HS-27A (cell line): Measurements from ENCODE around the gene PODXL2.
"Not testable (repeated sequence)": the region's sequence is repeated elsewhere in the genome, so short reads cannot be mapped to it uniquely, and the experiment has no call there.

Experiments
- DNase-seq: peaks from one replicate; pipeline ENCODE4 v3.0.0-alpha.2; 2012; ENCODE audit warnings: low read depth, missing footprints

The PODXL2 gene

DNA sequence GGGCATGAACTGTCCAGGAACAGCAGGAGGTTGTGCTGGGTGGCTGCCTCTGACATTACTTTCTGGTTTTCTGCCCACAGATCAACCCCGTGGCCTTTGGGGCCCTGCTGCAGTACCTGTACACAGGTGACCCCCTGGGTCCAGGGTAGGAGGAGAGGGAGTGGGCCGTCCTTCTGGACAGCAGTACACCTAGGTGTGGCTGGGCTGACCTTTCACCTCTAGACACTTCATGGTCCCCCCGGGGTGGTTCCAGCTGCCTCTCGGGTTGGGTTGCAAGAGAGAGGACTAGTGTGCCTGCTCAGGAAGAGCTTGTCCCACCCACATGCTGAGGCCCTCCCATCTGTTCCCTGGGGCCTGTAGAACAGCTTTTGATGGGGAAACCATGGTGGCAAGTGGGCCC lies 47.5 kb downstream of the PODXL2 start:
- no peak for DNase-seq

DNA sequence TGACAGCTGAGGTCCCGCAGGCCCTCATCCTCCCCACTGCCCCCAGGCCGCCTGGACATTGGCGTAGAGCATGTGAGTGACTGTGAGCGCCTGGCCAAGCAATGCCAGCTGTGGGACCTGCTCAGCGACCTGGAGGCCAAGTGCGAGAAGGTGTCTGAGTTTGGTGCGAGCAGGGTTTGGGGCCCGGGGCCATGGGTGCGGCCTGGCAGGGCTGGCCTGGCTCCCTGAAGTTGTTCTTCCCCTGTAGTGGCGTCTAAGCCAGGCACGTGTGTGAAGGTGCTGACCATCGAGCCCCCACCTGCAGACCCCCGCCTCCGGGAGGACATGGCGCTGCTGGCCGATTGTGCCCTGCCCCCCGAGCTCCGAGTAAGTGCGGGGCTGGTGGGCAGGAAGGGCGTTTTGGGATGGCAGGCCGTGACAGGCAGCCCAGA lies 48.0 kb downstream of the PODXL2 start:
- no peak for DNase-seq

DNA sequence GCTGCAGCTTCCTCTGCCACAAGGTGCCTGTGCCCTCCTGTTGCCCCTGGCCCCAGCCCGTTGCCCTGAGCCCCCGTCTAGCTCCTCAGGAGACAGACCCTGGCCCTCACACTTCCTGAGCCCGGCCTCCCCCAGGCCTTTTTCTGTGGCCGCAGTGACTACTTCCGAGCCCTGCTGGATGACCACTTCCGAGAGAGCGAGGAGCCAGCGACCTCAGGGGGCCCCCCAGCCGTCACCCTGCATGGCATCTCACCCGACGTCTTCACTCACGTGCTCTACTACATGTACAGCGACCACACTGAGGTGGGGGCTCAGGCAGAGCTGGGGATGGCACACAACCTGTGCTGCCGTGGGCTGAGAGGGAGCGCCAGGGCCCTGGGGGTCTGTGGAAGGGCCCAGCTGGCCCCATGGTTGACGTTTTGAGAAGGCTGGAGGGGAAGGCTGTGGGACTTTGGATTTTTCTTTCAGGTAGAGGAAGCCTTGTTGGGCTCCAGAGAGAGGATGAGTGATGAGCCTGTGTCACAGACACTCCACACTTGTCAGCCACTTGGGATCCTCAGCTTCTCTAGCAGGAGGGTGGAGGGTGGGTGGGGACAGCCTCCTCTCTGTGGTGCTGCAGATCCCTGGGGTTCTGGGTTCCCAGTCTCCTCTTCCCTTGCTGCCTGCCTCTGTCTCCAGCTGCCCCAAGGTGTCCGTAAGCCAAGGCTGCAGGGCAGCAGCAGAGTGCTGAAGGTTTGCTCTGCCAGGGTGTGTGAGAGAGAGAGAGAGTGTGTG lies 48.7 kb downstream of the PODXL2 start:
- DNase-seq, result no peak

DNA sequence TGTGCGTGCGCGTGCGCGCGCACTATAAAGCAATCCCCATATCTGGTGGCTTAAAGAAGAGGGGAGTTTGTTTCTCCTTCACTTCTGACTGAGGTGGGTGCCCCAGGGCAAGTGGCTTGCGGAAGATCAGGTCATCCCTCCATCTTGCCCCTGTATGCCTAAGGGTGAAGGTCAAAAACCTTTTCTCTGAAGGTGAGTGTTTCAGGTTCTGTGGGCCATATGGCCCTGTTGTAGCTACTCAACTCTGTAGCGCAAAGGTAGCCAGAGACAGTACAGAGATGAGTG lies 49.3 kb downstream of the PODXL2 start:
- no peak for DNase-seq

DNA sequence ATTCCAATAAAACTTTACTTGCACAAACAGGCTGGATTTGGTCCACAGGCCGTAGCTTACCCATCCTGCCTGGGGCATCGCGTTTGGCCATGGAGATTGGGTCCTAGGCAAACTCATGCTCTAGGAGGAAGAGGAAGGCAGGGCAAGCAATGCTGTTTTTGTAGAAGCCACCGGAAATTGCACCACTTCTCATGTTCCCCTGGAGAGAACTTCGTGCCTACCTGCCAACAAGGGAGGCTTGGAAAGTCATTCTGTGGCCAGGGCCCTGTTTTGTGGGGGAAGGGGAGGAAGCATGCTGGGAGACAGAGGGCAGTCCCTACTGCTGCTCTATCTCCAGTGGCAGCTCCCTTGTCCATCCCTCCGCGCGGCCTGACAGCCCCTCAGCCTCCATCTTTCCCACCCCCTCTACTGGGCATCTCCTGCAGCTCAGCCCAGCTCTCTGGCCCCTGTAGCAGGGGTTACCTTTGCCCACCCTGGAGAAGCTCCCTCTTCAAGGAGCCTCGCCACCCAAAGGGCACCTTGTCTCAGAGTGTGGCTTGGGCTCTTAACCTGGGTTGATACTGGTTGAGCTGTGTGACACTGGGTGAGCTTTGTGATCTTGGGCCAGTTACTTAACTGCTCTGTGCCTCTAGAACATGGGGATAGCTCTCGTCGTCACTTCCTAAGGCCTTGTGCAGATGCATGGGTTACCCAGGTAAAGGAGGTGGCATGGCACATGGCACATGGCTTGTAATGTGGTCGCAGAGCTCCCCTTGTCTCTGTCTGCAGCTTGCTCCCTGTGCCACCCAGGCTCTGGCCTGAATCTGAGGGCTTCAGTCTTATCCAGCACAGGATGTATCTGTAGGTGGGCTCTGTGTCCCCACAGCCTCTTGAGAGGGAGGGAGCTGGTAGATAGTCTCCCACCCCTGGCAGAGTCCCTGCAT lies 49.9 kb downstream of the PODXL2 start:
- DNase-seq, result no peak

DNA sequence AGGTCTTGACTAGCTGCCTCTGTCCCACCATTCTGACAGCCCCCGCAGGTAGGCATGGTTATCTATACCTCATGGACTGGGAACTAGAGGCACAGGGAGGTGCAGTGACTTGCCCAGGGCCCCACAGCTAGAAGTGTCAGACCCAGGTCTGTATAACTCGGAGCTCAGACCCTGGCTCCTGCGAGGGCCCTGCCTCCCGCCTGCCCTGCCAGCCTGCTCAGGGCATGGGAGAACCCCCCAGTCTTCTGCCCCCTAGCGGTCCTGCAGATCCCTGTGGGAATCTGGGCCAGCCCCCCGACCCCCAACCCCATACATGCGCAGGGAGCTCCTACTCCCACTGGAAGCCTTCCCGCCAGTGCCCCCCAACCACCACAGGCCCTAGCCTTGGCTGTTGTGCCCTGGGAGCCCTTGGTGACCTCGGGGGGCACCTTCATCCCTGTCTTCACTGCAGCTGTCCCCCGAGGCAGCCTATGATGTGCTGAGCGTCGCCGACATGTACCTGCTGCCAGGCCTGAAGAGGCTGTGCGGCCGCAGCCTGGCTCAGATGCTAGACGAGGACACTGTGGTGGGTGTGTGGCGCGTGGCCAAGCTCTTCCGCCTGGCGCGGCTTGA lies 50.7 kb downstream of the PODXL2 start:
- DNase-seq, result no peak

DNA sequence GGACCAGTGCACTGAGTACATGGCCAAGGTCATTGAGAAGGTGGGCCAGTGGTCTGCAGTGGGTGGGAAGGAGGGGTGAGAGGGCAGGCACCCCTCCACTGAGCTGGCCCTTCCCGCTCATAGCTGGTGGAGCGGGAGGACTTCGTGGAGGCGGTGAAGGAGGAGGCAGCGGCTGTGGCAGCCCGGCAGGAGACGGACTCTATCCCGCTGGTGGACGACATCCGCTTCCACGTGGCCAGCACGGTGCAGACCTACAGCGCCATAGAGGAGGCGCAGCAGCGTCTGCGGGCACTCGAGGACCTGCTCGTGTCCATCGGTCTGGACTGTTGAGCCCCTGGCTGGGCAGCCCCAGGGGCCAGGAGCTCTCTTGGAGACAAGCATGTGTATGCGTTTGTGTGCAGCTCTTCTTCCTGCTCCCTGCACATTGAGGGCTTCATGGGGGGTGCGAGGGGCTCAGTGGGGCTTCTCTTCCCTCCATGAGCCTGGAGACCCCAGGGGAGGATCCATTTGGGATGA lies 51.2 kb downstream of the PODXL2 start:
- DNase-seq, result no peak

DNA sequence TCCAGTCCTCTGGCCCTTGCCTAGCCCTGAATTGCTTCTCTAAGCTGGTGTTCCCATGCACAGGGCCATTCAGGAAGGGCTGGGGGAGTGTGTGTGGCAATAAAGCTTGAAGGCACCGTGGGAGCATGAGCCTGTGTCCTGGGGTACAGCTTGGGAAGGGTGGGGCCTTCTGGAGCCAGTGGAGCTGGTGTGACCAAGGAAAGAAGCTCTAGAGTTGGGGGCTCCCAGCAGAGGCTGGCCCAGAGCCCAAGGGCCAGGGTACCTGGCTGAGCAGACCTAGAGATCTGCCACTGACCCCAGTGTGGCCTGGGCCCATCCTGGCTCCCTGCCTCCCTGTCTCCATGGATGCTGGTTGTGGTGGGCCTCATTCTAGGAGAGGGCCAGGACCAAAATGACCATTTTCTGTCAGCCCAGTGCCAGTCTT lies 51.8 kb downstream of the PODXL2 start:
- no peak for DNase-seq

DNA sequence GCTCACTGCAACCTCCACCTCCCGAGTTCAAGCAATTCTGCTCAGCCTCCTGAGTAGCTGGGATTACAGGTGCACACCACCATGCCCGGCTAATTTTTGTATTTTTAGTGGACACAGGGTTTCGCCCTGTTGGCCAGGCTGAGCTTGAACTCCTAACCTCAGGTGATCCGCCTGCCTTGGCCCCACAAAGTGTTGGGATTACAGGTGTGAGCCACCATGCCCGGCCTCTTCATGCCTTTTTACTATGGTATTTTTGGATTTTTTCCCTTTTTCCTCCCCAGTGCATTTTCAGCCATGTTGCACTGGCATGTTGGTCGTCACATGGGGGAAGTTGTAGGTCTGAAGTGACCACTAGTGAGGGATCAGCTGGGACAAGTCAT lies 53.2 kb downstream of the PODXL2 start:
- not testable (repeated sequence) for DNase-seq

DNA sequence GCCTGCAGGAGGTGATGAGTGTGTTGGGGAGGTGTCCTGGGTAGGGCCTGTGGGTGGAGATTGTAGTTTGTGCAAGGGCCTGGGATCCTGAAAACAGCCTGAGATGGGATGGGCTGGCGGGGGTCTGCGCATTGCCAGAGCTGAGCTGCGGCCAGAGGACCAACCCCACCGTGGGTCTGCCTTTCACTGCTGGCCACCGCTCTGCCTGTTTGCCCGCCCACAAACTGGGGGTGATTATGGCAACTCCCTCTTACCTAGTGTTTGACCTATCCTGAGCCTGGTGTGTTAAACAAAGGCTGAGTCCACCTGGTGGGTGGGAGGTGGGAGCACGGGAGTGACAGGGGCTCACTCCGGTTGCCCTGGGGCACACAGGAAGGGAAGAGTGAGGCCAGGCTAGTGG lies 53.6 kb downstream of the PODXL2 start:
- DNase-seq, result no peak

DNA sequence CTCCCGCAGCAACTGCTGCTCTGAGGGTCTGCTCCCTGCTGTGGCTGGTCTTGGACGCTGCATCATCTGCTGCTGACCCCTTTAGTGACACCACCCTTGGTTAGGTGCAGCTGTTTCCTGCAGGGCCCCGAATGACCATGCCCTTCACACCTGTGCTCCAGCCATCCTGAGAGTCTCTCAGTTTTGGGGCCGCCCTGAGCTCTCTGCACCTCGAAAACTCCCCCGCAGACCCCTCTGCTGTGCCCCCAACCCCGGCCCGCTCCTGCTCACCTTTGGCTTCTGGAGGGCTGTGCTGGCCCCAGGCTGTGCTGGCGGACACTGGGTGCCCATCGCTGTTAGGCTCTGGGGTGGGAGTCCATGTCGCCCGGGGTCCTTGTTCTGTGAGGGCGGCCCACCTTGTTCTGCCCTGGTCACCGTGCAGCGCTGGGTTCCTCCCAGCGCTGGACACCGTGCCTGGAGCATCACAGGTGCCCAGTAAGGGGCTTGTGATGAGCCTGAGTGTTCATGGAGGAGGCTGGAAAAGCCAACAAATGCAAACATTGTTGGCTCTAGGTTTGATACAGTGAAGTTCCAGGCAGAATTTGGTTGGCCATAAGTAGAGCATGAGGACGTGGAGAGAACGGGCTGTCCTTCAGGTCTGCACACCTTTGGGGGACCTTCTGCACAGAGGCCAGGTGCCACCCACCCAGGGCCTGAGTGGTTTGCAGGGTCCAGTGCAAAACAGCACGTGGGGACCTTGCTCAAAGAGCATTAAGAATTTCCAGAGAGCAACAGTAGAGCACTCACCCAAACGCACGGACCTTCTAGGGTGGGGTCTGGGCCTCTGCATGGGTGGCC lies 56.1 kb downstream of the PODXL2 start:
- DNase-seq, result no peak

DNA sequence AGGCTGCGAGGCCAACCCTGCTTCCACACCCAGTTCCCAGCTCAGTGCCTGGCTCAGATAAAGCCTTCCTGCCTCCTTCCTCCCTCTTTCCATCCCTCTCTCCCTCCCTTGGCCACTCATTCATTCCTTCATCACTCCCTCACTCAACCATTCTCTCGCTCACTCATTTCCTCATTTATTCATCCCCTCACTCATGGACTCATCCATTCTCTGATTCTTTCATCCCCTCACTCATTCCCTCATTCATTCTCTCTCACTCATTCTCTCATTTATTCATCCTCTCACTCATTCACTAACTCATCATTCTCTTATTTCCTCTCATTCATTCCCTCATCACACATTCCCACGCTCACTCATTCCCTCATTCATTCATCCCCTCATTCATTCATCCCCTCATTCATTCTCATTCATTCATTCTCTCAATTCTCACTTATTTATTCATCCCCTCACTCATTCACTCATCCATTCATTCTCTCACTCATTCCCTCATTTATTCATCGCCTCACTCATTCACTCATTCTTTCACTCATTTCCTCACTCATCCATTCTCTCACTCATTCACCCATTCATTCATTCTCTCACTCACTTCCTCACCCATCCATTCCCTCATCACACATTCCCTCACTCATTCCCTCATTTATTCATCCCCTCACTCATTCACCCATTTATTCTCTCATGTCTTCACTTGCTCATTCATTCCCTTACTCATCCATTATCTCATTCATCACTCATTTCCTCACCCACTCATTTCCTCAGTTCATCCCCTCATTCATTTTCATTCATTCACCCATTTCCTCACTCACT lies 56.9 kb downstream of the PODXL2 start:
- no peak for DNase-seq

DNA sequence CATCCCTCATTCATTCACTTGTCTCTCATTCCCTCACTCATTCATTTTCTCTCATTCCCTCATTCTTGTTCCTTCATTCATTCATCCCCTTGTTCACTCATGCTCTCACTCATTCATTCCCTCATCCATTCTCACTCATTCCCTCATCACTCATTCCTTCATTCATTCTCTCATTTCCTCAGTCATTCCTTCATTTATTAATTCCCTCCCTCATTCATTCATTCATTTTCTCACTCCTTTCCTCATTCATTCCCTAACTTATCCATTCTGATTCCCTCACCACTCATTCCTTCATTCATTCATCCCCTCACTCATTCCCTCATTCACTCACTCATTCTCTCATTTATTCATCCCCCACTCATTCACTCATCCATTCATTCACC lies 57.5 kb downstream of the PODXL2 start:
- DNase-seq, result no peak

DNA sequence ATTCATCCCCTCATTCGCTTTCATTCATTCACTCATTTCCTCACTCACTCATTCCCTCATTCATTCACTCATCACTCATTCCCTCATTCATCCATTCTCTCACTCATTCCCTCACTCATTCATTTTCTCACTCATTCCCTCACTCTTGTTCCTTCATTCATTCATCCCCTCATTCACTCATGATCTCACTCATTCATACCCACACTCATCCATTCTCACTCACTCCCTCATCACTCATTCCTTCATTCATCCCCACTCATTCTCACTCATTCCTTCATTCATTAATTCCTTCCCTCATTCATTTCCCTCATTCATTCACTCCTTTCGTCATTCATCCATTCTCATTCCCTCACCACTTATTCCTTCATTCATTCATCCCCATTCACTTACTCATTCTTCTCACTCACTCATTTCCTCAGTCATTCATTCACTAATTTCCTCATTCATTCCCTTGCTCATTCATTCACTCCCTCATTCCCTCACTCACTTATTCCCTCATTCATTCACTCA lies 58.3 kb downstream of the PODXL2 start:
- no peak for DNase-seq

DNA sequence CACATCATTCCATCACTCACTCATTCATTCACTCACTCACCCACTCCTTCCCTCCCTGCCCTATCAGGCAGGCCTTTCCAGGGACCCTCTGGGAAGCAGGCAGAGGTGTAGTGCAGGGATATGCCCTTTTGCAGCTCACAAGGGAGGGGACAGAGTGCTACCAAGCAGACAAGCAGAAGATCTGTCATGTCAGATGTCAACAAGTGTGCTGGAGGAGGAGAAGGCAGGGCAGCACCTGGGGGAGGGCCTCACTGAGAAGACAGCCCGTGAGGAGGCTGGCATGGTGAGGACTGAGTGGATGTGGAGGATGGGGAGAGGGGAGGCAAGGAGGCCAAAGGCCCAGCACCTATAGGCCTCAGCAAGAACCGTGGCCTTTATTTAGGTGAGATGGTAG lies 59.0 kb downstream of the PODXL2 start:
- DNase-seq, result no peak

DNA sequence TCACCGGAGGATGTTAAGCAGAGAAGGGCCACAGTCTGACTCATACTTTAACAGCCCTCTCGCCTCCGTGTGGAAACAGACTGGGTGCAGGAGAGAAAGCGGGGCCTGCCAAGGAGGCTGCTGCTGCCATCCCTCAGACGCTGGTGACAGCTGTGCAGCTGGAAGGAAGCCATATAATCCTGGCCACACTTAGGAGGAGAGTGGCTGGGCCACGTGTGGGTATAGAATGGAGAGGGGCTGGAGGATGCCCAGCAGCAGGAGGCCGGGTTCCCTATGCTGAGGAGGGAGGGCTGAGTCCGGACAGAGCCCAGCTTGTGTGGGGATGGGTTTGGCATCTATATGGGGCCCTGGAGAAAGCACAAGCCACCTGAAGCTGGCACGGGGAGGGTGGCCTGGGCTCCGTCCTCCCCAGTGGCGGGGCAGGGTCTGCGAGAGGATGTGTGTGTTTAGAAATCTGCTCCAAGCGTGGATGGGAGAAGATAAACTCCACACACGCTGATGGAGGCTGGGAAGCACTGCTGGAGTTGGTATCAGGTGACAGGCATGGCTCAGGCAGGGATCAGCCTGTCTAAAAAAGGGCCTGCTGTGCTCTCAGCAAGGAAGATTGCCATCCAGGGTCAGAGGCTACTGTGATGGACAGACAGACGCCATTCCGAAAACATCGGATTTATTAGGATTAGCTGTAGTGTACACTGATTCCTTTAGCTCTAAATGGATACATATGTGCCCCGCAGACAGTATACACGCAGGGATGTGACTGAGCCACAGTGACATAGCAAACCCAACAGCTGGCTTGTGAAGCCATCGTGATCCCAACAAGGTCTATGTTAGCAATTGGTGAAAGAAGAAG lies 59.7 kb downstream of the PODXL2 start:
- DNase-seq, result no peak

DNA sequence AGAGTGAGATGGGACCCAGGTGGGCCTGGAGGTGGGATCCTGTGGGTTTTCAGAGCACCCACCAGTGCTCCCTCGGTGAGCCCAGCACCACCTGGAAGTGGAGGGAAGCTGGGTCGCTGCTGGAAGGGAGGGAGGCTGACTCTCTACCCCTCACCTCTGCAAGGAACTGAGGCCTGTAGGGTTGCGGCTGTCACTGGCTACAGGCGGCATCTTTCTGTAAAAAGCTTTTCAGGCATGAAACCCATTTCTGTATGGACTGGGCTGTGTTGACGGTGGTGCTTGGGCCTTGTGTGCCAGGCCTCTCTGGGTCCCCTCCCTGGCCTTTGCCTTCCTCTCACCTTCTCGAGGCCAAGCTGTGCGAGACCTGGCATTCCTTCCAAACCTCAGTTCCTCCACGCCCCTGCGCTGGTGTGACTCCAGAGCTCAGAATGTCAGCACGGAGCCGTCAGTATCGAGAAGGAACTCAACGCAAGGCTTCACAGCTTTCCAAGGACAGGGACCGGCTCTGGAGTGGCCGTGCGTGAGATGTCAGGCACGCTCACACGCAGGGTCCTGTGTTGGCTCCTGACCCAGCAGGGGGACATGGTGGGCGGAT lies 60.4 kb downstream of the PODXL2 start:
- no peak for DNase-seq

DNA sequence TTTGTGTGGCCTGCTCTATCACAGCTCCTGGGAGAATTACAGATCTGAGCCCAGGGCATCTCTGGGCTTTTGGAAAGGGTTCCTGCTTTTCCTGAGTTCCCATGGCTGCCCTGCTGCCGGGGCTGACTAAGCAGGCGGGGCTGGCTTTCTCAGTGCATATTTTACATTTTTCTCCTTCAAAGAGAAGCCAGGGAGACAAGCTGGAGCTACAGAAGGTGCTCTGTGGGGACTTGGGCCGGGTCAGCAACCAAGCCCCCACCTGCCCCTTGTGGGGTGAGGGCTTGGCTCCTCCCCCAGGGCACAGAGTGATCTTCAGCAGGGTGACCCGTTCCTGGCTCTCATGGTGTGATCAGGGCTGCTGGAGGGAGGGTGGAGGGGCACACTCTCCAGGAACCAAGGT lies 61.1 kb downstream of the PODXL2 start:
- peak; percentile 71 for DNase-seq

DNA sequence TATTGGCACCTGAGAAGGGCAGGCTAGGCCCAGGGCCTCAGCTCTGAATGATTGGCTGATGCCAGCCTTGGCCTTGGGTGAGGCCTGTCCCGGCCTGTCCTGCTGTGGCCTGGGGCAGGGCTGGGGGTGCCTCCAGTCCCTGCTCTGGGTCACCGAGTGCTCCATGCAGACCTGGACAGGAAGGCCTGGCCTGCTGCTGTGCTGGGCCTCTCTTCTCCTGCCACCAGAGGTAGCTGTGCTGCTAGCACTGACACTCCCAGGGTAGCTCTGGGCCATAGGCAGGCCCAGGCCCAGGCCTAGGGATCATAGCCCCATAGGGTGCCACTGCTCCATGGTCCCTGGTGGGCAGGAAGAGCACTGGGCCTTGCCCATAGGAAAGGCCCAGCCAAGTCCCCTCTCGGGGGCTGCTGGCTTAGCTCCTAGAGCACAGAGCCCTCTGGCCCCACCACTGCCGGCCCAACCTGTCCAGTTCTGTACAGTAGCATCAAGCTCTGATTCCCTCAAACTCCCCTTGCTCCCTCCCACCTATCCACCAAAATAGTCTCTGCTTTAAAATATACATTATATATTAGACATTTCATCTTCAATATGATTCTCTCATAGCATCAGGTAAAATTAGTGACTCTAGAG lies 62.0 kb downstream of the PODXL2 start:
- DNase-seq, result peak; percentile 51
